Osteocyte (in vitro differentiated cells): ENCODE results near the gene RSU1. TPM values are rescaled to one million over a fixed set of nuclear protein-coding genes. Genes with fewer than 3 reads are reported as not detected.

Experiments used
- DNase-seq: peaks from one replicate; pipeline ENCODE4 v3.0.0; 2021; ENCODE audit warnings: mixed read lengths; ENCODE audit not compliant: unreplicated experiment; ENCODE audit errors: extremely low spot score
- H3K27ac Mint-ChIP-seq: one replicate; pipeline ENCODE4 v1.8.0; 2021; ENCODE audit warnings: mild to moderate bottlenecking, mixed read lengths; ENCODE audit not compliant: unreplicated experiment
- H3K27me3 Mint-ChIP-seq: one replicate; pipeline ENCODE4 v1.8.0; 2021; ENCODE audit warnings: mixed read lengths; ENCODE audit not compliant: unreplicated experiment
- H3K36me3 Mint-ChIP-seq: one replicate; pipeline ENCODE4 v1.8.0; 2021; ENCODE audit warnings: mixed read lengths; ENCODE audit not compliant: unreplicated experiment
- H3K4me1 Mint-ChIP-seq: one replicate; pipeline ENCODE4 v1.8.0; 2021; ENCODE audit warnings: mixed read lengths; ENCODE audit not compliant: unreplicated experiment
- H3K4me3 Mint-ChIP-seq: one replicate; pipeline ENCODE4 v1.8.0; 2021; ENCODE audit warnings: mild to moderate bottlenecking, moderate library complexity, mixed read lengths; ENCODE audit not compliant: unreplicated experiment
- H3K9me3 Mint-ChIP-seq: one replicate; pipeline ENCODE4 v1.8.0; 2021; ENCODE audit warnings: mixed read lengths; ENCODE audit not compliant: unreplicated experiment
- CTCF ChIP-seq: fragments of 200-600 bp; sonication (generic); IDR thresholded peaks from 2 replicates; pipeline ENCODE4 v1.5.0; 2021; ENCODE audit warnings: antibody characterized with exemption, mild to moderate bottlenecking, moderate library complexity
- total RNA-seq: library from RNA; stranded (reverse); gene quantifications from 2 replicates; pipeline ENCODE4 v1.2.1, GENCODE V29; 2021

The RSU1 gene
- total RNA-seq, 1 donor from 2014 or later = 92.0 TPM

GRCh38 chr10:16652154-16652553, 165.1 kb downstream of the RSU1 start:
- Mint-ChIP-seq H3K27me3 (no peaks in the 10 kb centered on the region), H3K9me3 (no peaks in the 10 kb centered on the region), H3K36me3 (no peaks in the 10 kb centered on the region), H3K4me1 (peaks cover 6% of the 10 kb centered on the region), H3K27ac (no peak overlapping the region), H3K4me3 (no peak overlapping the region)
- no peak for DNase-seq
- no peak for TF ChIP-seq CTCF

GRCh38 chr10:16649757-16650156, 167.5 kb downstream of the RSU1 start:
- Mint-ChIP-seq H3K36me3 (no peaks in the 10 kb centered on the region), H3K27me3 (no peaks in the 10 kb centered on the region), H3K27ac (no peak overlapping the region), H3K4me3 (no peak overlapping the region), H3K9me3 (no peaks in the 10 kb centered on the region), H3K4me1 (peaks cover 6% of the 10 kb centered on the region)
- no peak for TF ChIP-seq CTCF
- no peak for DNase-seq

- Mint-ChIP-seq H3K4me3 (no peak overlapping the region), H3K27me3 (no peaks in the 10 kb centered on the region), H3K27ac (no peak overlapping the region), H3K4me1 (peaks cover 17% of the 10 kb centered on the region), H3K36me3 (no peaks in the 10 kb centered on the region), H3K9me3 (no peaks in the 10 kb centered on the region)
- no peak for TF ChIP-seq CTCF
- DNase-seq = no peak
Observed at GRCh38 chr10:16648366-16648765, 168.9 kb downstream of the RSU1 start.

GRCh38 chr10:16646181-16647059, 170.8 kb downstream of the RSU1 start:
- Mint-ChIP-seq H3K27ac (no peak overlapping the region), H3K4me1 (peaks cover 11% of the 10 kb centered on the region), H3K27me3 (no peaks in the 10 kb centered on the region), H3K36me3 (no peaks in the 10 kb centered on the region), H3K9me3 (no peaks in the 10 kb centered on the region), H3K4me3 (no peak overlapping the region)
- DNase-seq = no peak
- TF ChIP-seq CTCF = no peak

GRCh38 chr10:16644146-16644545, 173.1 kb downstream of the RSU1 start:
- no peaks in the 10 kb centered on the region for H3K36me3 Mint-ChIP-seq
- no peak overlapping the region for H3K4me3 Mint-ChIP-seq
- H3K4me1 Mint-ChIP-seq = peaks cover 11% of the 10 kb centered on the region
- no peak for DNase-seq
- TF ChIP-seq CTCF = no peak
- no peaks in the 10 kb centered on the region for H3K27me3 Mint-ChIP-seq
- H3K9me3 Mint-ChIP-seq = no peaks in the 10 kb centered on the region
- H3K27ac Mint-ChIP-seq = peak overlapping the region; percentile 47
